ENCODE data around the gene TBRG4.

The TBRG4 gene

DNA sequence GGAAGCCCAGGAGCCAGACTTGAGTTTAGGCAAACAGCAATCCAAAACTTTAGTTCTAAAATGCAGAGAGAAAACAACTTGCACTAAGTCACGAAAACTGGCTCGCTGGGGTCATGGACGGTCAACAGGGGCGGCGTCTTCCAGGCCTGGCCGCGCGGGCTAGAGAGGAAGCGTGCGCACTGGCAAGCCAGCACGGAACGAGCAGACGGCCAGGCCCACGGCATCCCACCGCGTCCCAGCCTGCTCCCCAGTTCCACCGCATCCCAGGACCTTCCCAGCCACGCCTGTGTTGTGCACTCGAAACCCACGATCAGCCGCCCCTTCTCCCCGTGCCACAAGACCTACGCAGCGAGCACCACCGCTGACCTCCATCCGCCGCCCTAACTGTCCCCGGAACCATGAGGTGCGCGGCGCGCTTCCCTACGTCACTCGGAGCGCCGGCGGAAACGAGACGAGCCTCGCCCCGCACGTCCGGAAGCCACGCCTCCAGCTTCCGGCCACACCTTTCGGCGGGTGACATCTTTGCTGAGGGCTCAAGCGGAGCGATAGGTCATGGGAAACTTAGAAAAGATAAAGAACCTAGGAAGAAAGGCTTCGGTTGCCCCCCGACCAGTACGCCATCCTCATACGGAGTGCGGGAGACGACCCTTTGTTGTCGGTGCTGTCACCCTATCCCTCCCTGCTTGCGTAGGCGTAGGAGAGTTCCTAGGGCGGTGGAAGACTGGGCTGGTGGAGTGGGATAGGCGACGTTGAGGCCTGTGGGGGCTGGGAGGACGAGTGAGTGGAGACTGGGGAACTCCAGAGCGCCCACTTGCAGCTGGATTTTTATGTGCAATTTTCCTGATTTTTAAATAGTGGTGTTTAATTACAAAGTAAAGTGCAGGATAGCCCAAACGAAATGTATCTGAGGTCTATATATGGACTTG, at the start of gene TBRG4:
TBRG4 (minus strand) TSS at position 400 of the 926 bp plus-strand sequence. CDS start 2,460 bp downstream, outside the sequence.
- TF ChIP-seq, protein P1, sequence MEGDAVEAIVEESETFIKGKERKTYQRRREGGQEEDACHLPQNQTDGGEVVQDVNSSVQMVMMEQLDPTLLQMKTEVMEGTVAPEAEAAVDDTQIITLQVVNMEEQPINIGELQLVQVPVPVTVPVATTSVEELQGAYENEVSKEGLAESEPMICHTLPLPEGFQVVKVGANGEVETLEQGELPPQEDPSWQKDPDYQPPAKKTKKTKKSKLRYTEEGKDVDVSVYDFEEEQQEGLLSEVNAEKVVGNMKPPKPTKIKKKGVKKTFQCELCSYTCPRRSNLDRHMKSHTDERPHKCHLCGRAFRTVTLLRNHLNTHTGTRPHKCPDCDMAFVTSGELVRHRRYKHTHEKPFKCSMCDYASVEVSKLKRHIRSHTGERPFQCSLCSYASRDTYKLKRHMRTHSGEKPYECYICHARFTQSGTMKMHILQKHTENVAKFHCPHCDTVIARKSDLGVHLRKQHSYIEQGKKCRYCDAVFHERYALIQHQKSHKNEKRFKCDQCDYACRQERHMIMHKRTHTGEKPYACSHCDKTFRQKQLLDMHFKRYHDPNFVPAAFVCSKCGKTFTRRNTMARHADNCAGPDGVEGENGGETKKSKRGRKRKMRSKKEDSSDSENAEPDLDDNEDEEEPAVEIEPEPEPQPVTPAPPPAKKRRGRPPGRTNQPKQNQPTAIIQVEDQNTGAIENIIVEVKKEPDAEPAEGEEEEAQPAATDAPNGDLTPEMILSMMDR (IDR thresholded peaks at IDR 0.05), result peak; percentile 46; the same call in 1 of the 2 replicates

DNA sequence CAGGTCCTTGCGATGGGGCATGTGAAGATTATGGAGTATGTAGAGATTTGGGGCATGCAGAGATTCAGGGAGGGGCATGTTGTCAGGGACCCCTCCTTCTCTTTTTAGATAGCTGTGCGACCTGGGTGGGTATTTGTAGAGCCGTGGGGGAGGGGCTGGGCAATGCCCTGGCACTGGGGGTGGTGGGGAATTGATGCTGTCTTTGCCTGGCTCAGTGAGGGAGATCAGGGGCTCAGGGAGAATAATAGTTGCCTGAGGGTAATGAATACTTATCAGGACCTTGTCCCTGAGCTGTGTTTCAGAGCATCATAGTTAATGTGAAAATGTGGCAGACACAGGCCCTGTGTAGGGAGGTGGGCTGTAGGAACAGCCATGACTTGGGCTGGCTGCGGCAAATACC, 49.6 kb upstream of the TBRG4 start:
- TF ChIP-seq, protein P1 (IDR thresholded peaks at IDR 0.05), result no peak

DNA sequence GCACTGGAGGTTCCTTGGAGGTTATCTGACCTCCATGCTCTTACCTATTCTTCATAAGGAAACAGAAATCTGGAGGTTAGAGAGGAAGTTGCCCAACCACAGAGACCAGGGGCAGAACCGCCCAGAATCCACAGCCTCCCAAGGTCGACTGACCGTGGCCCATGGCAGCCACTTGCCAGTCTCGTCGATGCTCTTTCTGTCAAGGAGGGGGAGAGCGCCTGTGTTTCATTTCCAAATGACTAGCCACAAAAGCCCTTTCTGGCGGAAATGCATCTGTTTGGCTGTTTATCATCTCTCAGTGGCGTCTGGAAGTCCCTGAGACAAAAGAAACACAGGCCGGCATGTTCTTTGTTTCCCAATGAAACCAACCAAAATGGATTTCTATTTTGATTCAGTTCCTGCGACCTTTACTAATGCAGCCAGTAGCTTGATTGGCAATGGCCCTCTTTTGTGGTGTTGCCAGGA, 49.0 kb upstream of the TBRG4 start:
- TF ChIP-seq, protein P1 (IDR thresholded peaks at IDR 0.05), result no peak

DNA sequence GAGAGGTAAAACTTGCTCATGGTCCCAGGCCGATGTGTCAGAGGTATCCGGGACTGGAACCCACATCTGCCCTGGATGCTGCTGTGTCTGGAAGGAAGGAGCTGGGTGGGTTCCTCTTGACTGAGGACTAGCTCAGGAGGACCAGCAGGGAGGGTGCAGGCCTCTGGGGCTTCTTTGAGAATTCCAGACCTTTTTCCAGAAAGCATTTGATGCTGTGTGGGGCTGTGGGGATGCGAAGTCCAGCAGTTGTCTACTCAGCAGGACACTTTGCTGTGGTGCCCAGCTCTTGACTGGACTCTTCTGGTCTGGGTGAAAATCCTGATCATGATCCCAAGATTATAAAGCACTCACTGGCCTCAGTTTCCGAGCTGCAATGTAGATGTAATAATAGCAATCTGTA, 47.8 kb upstream of the TBRG4 start:
- TF ChIP-seq, protein P1 (IDR thresholded peaks at IDR 0.05), result no peak

DNA sequence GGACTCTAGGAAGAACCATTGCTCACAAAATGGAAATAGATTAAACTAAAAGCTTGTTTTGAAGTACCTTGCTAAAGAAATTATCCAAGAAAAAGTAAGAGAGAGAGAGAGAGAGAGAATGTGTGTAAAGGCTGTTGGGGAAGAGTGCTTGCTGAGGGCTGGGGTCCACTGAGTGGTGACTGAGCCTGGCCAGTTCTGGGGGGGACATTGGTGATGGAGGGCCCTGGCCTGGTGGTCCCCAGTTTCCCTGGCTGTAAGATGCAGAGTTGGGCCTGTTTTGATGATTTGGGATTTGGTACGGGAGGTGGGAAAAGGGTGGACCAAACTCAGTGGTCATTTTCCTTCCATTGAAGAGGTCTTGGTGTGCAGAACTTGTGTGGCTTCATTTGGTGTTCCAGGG, 47.0 kb upstream of the TBRG4 start:
- TF ChIP-seq, protein P1 (IDR thresholded peaks at IDR 0.05), result no peak

DNA sequence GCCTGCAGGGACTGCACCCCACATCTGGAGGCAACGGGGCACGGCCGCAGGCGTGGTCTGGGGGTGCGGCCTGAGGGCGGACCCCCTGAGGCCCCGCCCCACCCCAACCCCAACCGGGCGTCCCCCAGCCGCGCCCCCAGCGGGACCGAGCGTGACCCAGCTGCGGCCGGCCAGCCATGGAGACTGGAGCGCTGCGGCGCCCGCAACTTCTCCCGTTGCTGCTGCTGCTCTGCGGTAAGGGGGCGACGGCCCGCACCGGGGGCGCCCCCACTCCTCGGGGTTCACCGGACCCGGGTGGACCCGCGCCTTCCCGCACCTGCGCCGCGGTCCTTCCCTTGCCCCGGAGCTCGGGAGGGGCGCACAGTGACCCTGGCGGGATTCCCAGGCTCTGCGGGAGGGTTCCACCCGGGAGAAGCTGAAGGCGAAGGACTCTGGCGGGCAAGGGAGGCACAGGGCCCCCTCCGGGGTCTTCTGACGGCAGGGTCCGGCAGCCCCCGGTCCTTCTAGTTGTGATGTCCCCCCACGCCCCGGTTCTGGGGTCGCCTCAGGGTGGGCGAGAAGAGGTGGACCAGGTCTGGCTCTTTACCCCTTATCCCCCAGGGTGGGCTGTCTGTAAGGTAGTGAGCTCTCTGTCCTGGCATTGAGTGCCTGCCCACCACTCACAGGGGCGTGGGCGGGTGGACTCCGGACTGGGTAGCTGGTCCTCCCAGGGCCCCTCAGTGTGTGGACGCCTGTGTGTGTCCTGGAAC, 46.3 kb upstream of the TBRG4 start, which contains the start of gene RAMP3:
RAMP3 (plus strand) TSS at position 139 of the 749 bp plus-strand sequence; CDS start at position 177, 38 bp downstream.
- TF ChIP-seq, protein P1 (IDR thresholded peaks at IDR 0.05), result no peak

DNA sequence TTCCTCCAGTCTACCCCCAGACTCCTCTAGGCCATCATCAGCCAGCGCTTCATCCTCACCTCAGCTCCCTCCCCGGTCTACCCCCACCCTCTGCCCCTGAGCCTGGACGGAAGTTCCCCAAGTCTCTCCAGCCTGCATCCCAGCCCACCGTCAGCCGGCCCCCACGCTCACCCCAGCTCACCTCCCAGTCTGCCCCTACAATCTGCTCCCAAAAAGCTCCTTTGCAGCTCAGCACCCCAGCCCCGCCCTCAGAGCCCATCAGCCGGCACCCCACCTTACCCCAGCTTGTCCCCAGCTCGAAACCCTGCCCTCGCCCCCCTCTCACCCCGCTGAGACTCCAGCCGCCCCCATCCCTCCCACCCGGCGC, 45.8 kb upstream of the TBRG4 start:
- TF ChIP-seq, protein P1 (IDR thresholded peaks at IDR 0.05), result no peak

Measured in LNCAP (cell line).